Measurements from ENCODE around the gene NEDD9.

DNA sequence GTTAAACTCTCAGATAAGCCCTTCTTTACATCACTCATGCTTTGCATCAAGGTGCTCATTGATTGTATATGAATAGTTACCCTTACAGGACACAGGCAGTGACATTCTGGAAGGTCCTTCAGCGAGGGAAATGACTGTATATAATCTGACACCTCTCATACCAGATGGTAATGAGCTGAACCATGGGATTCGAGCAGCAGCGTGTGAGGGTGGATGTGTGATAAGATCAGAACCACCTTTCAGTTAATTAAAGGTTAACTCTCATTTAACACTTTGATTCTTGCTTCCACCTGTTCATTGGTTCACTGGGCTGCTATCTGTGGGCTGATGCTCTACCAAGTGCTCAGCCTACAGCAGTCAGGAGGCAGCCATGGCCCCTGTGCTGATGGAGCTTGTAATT, 24.2 kb downstream of the NEDD9 start:
- no peak for TF ChIP-seq POLR2A (IDR thresholded peaks at IDR 0.05)
- TF ChIP-seq CTCF (IDR thresholded peaks at IDR 0.05 in 4 of 5, conservative IDR thresholded peaks at IDR 0.05 in 1 of 5), result no peak

Data from gastrocnemius medialis (tissue), 4 donors.